HepG2 (cell line): Measurements from ENCODE around the gene NFATC2. TPM values are rescaled to one million over a fixed set of nuclear protein-coding genes. Genes with fewer than 3 reads are reported as not detected.
A peak's percentile ranks its signal among the peaks of the same experiment; 100 is the strongest.

Source experiments
- DDIT3 ChIP-seq: sonication (generic); formaldehyde crosslinking; IDR thresholded peaks from 2 replicates; pipeline ENCODE4 v1.4.0; 2020; ENCODE audit warnings: mild to moderate bottlenecking, missing genetic modification reagents
- ETV6 ChIP-seq: sonication (generic); formaldehyde crosslinking; conservative IDR thresholded peaks from 2 replicates; pipeline ENCODE4 v1.4.0; 2020; ENCODE audit warnings: missing genetic modification reagents
- NR2F2 ChIP-seq: IDR thresholded peaks from 2 replicates; pipeline ENCODE4 v1.6.1; 2012; ENCODE audit warnings: low read depth, inconsistent platforms, borderline replicate concordance
- PCBP2 ChIP-seq: fragments of 200-400 bp; formaldehyde crosslinking; optimal IDR thresholded peaks from 2 replicates; pipeline ENCODE3; 2018; ENCODE audit warnings: low read length, low read depth; ENCODE audit not compliant: poor library complexity, severe bottlenecking
- RFX5 ChIP-seq: IDR thresholded peaks from 2 replicates; pipeline ENCODE4 v1.6.1; 2011; ENCODE audit warnings: low read depth, low read length, improper control_type of control experiment
- SCMH1 ChIP-seq: sonication (generic); formaldehyde crosslinking; IDR thresholded peaks from 2 replicates; pipeline ENCODE4 v1.9.0; 2021; ENCODE audit warnings: missing genetic modification reagents, mild to moderate bottlenecking, borderline replicate concordance
- STAT5B ChIP-seq: sonication (generic); formaldehyde crosslinking; IDR thresholded peaks from 2 replicates; pipeline ENCODE4 v1.4.0; 2020; ENCODE audit warnings: missing genetic modification reagents
- TGIF2 ChIP-seq: IDR thresholded peaks from 2 replicates; pipeline ENCODE4 v1.6.1; 2016; ENCODE audit warnings: control low read depth, missing compliant biosample characterization
- TOE1 ChIP-seq: sonication (generic); formaldehyde crosslinking; IDR thresholded peaks from 2 replicates; pipeline ENCODE4 v1.4.0; 2020; ENCODE audit warnings: mild to moderate bottlenecking, missing genetic modification reagents
- TOPORS ChIP-seq: sonication (generic); formaldehyde crosslinking; IDR thresholded peaks from 2 replicates; pipeline ENCODE4 v1.8.0; 2023; ENCODE audit warnings: mild to moderate bottlenecking, missing genetic modification reagents
- ZBTB14 ChIP-seq: sonication (generic); formaldehyde crosslinking; IDR thresholded peaks from 2 replicates; pipeline ENCODE4 v1.4.0; 2020; ENCODE audit warnings: missing genetic modification reagents
- ZNF160 ChIP-seq: sonication (generic); formaldehyde crosslinking; IDR thresholded peaks from 2 replicates; pipeline ENCODE4 v1.8.0; 2022; ENCODE audit warnings: mild to moderate bottlenecking, inconsistent platforms, missing genetic modification reagents
- ZNF234 ChIP-seq: sonication (generic); formaldehyde crosslinking; conservative IDR thresholded peaks from 2 replicates; pipeline ENCODE4 v1.5.1; 2020; ENCODE audit warnings: mild to moderate bottlenecking, missing genetic modification reagents
- ZNF33B ChIP-seq: sonication (generic); formaldehyde crosslinking; IDR thresholded peaks from 2 replicates; pipeline ENCODE4 v1.5.1; 2020; ENCODE audit warnings: mild to moderate bottlenecking, missing genetic modification reagents
- ZNF569 ChIP-seq: sonication (generic); formaldehyde crosslinking; IDR thresholded peaks from 2 replicates; pipeline ENCODE4 v1.5.0; 2020; ENCODE audit warnings: mild to moderate bottlenecking, missing genetic modification reagents, moderate library complexity, borderline replicate concordance
- ZNF772 ChIP-seq: sonication (generic); formaldehyde crosslinking; IDR thresholded peaks from 2 replicates; pipeline ENCODE4 v1.5.0; 2020; ENCODE audit warnings: mild to moderate bottlenecking, missing genetic modification reagents
- polyA plus RNA-seq, 8 experiments: library from polyadenylated mRNA; depleted of rRNA in 3 of 8; stranded (reverse) in 7 of 8; unstranded in 1 of 8; fragments of >200 nt; fragmentation: Illumina TruSeq in 4 of 8; extraction: Trizol in 4 of 8; gene quantifications; 2 replicates each; pipeline versions ENCODE4 v1.2.1 to v1.2.3, GENCODE V29; 2011 to 2016; ENCODE audit warnings: low read depth in 4 of 8, missing spikeins in 1 of 8, mixed read lengths in 1 of 8; ENCODE audit not compliant: insufficient read depth in 1 of 8
- total RNA-seq, 5 experiments: library from RNA; depleted of rRNA; stranded (reverse); fragments of >200 nt; fragmentation: Illumina TruSeq; extraction: Trizol; gene quantifications; 2 replicates each; pipeline ENCODE4 v1.2.3, GENCODE V29; 2016; ENCODE audit warnings: low read depth in 1 of 5
- TF ChIP-seq, protein P1 (sequence below), 2 experiments: fragments of 450-650 bp in 1 of 2; sonication (generic) in 1 of 2; formaldehyde crosslinking in 1 of 2; IDR thresholded peaks; 2 replicates each; pipeline versions ENCODE4 v1.6.1 to v1.8.0; 2016 to 2022; ENCODE audit warnings: antibody characterized with exemption in 1 of 2, mild to moderate bottlenecking in 1 of 2, missing genetic modification reagents in 1 of 2
- TF ChIP-seq, protein P2 (sequence below): sonication (generic); formaldehyde crosslinking; IDR thresholded peaks from 2 replicates; pipeline ENCODE4 v1.5.1; 2020; ENCODE audit warnings: missing genetic modification reagents, mild to moderate bottlenecking, borderline replicate concordance

Gene NFATC2
- total and polyA plus RNA-seq, 2 of the 13 experiments (the other 11 are each of a cell fraction or from before 2014, with no cell fraction given), result 1.9 to 3.3 TPM

- TF ChIP-seq, protein P1, sequence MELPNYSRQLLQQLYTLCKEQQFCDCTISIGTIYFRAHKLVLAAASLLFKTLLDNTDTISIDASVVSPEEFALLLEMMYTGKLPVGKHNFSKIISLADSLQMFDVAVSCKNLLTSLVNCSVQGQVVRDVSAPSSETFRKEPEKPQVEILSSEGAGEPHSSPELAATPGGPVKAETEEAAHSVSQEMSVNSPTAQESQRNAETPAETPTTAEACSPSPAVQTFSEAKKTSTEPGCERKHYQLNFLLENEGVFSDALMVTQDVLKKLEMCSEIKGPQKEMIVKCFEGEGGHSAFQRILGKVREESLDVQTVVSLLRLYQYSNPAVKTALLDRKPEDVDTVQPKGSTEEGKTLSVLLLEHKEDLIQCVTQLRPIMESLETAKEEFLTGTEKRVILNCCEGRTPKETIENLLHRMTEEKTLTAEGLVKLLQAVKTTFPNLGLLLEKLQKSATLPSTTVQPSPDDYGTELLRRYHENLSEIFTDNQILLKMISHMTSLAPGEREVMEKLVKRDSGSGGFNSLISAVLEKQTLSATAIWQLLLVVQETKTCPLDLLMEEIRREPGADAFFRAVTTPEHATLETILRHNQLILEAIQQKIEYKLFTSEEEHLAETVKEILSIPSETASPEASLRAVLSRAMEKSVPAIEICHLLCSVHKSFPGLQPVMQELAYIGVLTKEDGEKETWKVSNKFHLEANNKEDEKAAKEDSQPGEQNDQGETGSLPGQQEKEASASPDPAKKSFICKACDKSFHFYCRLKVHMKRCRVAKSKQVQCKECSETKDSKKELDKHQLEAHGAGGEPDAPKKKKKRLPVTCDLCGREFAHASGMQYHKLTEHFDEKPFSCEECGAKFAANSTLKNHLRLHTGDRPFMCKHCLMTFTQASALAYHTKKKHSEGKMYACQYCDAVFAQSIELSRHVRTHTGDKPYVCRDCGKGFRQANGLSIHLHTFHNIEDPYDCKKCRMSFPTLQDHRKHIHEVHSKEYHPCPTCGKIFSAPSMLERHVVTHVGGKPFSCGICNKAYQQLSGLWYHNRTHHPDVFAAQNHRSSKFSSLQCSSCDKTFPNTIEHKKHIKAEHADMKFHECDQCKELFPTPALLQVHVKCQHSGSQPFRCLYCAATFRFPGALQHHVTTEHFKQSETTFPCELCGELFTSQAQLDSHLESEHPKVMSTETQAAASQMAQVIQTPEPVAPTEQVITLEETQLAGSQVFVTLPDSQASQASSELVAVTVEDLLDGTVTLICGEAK (IDR thresholded peaks at IDR 0.05), result no peak
- TF ChIP-seq, protein P1 (CRISPR knock-in tag; IDR thresholded peaks at IDR 0.05), result no peak
- TF ChIP-seq TGIF2 (CRISPR knock-in tag), result no peak
- no peak for TF ChIP-seq DDIT3 (CRISPR knock-in tag)
- TF ChIP-seq ZNF33B, result no peak
- TF ChIP-seq STAT5B (CRISPR knock-in tag), result no peak
- no peak for TF ChIP-seq PCBP2
- TF ChIP-seq, protein P2, sequence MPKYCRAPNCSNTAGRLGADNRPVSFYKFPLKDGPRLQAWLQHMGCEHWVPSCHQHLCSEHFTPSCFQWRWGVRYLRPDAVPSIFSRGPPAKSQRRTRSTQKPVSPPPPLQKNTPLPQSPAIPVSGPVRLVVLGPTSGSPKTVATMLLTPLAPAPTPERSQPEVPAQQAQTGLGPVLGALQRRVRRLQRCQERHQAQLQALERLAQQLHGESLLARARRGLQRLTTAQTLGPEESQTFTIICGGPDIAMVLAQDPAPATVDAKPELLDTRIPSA (CRISPR knock-in tag), result no peak
- TF ChIP-seq RFX5, result no peak
- TF ChIP-seq ZNF569 (CRISPR knock-in tag), result no peak
- no peak for TF ChIP-seq TOPORS
- no peak for TF ChIP-seq ZNF160 (CRISPR knock-in tag)
- no peak for TF ChIP-seq ZBTB14
- TF ChIP-seq SCMH1 (CRISPR knock-in tag), result no peak
- no peak for TF ChIP-seq NR2F2
- peak; percentile 55; the same call in 1 of the 2 replicates for TF ChIP-seq ZNF772 (CRISPR knock-in tag)
- no peak for TF ChIP-seq TOE1 (CRISPR knock-in tag)
- no peak for TF ChIP-seq ETV6
- no peak for TF ChIP-seq ZNF234 (CRISPR knock-in tag)
These were observed 115.5 kb downstream of the NFATC2 start (continued) for GRCh38 chr20:51426718-51427650.
